Suppressor macrophage (primary cell): ENCODE results near the gene CACNA1B.
"Not testable (repeated sequence)": the region's sequence is repeated elsewhere in the genome, so short reads cannot be mapped to it uniquely, and the experiment has no call there.

ENCODE experiments used
- DNase-seq, 4 experiments: peaks; one replicate each; pipeline ENCODE4 v3.0.0-alpha.2; 2020 to 2022

CACNA1B gene

DNA sequence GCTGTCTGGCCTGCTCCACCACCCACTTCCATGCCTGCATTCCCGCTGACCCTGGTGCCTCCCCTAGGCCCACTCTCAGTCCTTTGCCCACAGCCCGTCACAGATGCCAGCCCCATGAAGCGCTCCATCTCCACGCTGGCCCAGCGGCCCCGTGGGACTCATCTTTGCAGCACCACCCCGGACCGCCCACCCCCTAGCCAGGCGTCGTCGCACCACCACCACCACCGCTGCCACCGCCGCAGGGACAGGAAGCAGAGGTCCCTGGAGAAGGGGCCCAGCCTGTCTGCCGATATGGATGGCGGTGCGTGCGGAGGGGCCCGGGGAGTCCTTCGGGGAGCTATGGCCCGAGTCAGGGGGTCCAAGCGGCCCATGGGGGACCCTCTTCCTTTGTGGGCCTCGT lies 242.5 kb downstream of the CACNA1B start:
- no peak for DNase-seq

DNA sequence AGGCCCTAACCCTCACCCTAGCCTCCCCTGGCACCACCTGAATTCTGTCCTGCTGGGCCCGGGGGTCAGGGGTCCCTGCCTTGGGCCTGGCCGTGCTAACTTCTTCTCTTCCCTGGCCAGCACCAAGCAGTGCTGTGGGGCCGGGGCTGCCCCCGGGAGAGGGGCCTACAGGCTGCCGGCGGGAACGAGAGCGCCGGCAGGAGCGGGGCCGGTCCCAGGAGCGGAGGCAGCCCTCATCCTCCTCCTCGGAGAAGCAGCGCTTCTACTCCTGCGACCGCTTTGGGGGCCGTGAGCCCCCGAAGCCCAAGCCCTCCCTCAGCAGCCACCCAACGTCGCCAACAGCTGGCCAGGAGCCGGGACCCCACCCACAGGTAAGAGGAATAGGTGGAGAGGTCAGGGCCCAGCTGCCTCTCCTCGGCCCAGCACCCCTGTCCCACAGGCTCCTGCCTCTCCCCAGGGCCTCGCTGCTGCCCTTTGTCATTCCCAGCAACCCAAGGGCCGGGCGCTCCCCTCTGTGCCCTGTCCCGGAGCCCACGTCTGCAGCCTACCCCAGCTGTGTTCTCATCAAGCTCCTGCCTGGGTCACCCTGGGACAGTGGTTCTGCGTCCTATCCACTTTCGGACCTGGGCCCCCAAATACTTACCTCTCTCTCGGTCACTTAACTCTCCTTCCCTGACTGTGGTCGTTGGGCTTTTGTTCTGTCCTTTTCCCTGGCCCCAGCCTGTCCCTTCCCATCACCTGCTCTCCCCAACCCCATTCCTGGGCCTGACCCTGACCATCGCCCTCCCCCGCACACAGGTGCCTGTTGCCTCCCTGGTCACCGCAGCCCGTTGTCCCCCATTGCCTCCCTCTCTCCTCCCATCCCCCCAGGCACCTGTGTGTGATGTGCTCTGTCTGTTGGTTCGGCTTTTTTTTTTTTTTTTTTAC lies 243.2 kb downstream of the CACNA1B start:
- no peak for DNase-seq

DNA sequence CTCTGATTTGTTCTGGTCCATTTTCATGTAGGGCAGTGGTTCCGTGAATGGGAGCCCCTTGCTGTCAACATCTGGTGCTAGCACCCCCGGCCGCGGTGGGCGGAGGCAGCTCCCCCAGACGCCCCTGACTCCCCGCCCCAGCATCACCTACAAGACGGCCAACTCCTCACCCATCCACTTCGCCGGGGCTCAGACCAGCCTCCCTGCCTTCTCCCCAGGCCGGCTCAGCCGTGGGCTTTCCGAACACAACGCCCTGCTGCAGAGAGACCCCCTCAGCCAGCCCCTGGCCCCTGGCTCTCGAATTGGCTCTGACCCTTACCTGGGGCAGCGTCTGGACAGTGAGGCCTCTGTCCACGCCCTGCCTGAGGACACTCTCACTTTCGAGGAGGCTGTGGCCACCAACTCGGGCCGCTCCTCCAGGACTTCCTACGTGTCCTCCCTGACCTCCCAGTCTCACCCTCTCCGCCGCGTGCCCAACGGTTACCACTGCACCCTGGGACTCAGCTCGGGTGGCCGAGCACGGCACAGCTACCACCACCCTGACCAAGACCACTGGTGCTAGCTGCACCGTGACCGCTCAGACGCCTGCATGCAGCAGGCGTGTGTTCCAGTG lies 244.0 kb downstream of the CACNA1B start:
- DNase-seq, result no peak

DNA sequence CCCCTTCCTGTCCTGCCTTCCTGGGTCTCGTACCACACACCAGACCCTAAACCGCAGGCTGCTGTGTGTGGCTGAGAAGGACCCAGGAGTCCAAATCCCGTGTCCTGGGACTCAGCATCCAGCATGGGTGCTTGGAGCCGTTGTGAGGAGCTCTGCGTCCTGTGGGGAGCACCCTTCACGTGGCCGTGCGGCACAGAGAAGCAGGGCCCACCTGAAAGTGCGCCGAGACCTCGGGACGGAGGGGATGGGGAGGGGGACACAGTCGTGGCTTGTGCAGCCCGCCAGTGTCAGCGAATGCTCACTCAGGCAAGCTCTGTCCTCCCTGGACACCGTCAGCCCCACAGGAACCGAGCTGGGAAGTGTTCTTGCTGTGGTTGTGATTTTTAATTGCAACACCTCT lies 244.6 kb downstream of the CACNA1B start:
- no peak for DNase-seq

DNA sequence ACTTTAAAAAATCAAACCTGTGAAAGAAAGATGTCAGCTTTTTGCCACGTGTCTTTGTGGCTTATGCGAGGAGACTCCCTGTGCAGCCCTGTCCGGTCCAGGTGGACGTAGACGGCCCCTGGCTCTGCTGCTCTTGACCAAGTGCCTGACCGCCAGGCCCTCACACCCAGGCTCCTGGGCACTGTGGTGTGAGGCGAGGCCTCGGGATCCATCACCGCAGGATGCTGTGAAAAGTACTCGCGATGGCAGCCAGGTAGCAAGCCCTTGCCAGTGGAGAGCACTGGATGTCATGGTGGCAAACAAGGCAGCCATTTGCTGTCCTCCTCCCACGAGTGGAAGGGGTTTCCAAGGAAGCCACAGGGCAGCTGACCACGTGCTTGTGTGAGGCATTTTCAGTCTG lies 245.1 kb downstream of the CACNA1B start:
- no peak for DNase-seq

DNA sequence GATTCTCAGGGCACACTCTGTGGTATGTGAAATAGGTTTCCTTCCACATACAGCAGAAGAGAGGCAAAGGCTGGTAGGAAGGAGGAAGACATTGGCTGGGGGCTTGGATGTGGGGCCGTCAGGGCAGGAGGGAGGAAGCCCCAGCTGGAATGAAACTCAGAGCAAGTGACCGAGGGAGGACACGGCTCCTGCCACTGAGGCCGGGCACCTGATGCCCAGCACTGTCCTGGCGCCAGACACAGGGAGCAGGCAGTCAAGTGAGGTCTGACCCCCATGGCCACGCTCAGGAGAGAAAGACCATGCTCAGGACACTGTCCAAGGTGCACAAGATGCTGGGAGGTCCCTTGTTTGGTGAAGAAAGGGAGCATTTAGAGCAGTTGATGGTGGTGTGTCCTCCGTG lies 245.5 kb downstream of the CACNA1B start:
- DNase-seq, result no peak

DNA sequence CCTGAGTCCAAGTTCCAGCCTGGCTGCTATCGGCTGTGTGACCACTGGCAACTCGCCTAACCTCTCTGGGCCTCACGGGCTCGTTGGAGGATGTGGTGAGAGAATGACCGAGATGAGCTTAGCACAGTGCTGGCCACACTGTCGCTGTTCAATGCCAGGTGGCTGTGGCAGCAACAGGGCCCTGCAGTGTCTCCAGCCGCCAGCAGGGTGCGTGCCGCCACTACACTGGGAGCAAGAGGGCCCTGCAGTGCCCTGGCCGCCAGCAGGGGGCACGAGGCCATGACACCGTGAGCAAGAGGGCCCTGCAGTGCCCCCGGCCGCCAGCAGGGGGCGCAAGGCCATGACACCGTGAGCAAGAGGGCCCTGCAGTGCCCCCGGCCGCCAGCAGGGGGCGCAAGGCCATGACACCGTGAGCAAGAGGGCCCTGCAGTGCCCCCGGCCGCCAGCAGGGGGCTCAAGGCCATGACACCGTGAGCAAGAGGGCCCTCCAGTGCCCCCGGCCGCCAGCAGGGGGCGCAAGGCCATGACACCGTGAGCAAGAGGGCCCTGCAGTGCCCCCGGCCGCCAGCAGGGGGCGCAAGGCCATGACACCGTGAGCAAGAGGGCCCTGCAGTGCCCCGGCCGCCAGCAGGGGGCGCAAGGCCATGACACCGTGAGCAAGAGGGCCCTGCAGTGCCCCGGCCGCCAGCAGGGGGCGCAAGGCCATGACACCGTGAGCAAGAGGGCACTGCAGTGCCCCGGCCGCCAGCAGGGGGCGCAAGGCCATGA lies 248.7 kb downstream of the CACNA1B start:
- DNase-seq, result not testable (repeated sequence)

DNA sequence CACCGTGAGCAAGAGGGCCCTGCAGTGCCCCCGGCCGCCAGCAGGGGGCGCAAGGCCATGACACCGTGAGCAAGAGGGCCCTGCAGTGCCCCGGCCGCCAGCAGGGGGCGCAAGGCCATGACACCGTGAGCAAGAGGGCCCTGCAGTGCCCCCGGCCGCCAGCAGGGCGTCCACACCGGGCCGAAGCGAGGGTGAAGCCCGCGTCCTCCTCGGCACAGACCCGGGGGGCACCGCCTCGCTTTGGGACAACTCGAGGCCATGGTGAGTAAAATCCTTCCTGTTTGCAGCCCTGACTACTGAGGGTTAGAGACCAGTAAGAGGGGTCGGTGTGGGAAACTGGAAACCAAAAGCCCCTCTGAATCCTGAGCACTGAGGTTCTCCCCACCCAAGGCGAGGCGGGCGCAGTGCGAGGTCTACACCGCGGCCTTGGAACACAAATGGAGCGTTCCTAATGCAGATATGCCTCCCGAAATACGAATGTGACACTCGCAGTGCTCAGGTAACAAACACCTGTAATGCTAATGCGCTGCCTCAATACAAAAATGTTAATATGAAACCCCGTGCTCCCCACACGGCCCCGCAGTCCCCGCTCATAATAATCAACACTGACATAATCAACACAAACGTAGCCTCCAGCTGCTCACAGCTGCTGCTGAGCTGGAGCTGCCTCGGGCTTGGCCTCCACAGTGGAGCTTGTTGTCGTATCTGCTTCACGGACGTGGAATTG lies 249.4 kb downstream of the CACNA1B start:
- DNase-seq, result not testable (repeated sequence)

DNA sequence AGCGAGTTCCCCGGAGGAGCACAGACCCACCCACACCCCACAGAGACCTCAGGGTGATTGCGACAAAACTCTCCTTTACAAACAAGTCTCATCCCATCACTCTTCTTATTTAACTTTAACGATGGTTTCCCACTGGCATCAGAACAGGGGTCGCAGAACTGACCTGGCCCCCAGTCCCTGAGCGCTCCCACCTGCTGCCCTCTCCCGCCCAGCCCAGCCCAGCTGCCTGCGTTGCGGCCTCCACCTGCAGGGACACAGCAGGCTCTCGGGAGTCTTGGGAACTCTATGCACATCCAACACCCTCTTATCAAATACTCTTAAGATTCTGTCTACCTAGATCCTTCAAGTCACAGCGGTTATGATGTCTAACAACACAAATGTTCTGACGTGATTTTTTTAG lies 250.4 kb downstream of the CACNA1B start:
- not testable (repeated sequence) for DNase-seq

DNA sequence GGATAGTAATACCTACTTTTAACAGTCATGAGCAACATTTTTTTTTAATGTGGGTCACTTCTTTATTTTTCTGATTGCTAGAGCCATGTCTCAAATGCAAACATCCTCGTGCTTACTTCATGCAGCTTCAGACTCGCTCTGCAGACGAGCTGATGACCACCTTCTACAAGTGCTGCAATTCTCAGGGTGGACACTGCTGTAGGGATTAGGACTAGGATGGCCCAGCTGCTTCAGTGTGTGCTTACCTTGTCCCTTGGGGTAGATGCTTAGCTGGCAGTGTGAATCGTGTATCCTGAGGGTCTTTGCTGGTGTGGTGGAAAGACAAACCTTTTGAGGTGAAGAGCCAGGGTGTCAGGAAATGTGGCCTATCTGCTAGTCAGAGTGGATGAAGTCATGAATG lies 251.7 kb downstream of the CACNA1B start:
- DNase-seq, result not testable (repeated sequence)

DNA sequence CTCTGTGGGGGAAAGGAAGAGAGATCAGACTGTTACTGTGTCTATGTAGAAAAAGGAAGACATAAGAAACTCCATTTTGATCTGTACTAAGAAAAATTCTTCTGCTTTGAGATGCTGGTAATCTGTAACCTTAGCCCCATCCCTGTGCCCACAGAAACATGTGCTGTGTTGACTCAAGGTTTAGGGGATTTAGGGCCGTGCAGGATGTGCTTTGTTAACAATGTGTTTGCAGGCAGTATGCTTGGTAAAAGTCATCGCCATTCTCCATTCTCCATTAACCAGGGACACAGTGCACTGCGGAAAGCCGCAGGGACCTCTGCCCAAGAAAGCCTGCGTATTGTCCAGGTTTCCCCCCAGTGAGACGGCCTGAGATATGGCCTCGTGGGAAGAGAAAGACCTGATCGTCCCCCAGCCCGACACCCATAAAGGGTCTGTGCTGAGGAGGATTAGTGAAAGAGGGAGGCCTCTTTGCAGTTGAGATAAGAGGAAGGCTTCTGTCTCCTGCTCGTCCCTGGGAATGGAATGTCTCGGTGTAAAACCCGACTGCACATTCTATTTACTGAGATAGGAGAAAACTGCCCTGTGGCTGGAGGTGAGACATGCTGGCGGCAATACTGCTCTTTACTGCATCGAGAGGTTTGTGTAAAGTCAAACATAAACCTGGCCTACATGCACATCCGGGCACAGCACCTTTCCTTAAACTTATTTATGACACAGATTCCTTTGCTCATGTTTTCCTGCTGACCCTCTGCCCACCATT lies 255.5 kb downstream of the CACNA1B start:
- DNase-seq, result not testable (repeated sequence)

DNA sequence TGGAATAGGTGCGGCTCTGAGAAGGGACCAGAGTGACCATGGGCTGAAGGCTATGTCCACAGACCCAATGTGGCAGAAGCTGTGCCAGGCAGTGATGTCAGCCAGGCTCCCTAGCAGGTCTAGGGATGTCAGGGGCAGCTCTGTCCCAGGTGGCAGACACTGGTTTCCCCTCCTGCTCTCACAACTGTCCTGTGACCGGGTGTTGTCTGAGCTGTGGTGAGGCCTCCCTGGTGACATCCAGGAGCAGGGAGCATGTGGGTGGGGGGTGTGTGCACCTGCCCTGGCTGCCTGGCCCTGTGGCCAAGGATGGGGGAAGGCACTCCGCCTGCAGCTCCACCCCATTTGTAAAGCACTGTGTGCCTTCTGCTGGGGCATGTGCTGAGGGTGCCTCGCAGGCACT lies 257.0 kb downstream of the CACNA1B start:
- DNase-seq, result not testable (repeated sequence)

DNA sequence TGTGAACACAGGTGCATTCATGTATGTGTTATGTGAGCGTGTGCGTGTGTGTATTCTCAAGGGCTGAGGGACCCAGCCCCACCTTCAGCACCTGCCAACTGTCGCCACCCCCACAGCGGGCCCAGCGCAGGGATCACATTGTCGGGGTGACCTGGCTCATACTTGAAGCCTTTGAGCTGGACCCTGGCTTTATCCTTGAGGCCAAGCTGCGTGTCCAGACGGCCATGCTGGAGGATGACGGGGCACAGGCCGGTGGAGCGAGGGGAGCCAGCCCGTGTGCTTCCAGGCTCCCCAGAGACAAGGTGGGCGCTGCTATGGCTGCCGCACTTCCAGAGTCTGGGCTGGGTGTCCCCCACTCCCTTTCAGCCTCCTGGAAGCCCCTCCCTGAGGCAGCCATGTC lies 261.5 kb downstream of the CACNA1B start:
- not testable (repeated sequence) for DNase-seq

DNA sequence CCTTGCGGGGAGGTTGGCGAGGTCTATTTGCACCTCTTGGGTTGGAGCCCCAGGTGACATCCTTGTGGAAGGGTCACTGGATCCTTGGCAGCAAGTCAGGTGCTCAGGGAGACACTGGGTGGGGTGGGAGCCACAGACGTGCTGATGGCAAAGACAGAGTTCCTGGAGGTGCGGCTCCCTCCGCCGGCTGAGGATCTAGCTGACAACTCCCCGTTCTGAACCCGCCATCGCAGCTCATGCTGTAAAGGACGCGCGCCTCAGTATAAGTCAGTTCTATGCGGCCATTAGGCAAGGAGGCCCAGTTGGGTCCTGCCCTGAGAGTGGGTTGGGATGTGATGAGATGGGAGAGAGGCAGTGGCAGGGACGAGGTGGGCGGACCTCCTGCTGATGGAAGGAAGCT lies 263.4 kb downstream of the CACNA1B start:
- not testable (repeated sequence) for DNase-seq

DNA sequence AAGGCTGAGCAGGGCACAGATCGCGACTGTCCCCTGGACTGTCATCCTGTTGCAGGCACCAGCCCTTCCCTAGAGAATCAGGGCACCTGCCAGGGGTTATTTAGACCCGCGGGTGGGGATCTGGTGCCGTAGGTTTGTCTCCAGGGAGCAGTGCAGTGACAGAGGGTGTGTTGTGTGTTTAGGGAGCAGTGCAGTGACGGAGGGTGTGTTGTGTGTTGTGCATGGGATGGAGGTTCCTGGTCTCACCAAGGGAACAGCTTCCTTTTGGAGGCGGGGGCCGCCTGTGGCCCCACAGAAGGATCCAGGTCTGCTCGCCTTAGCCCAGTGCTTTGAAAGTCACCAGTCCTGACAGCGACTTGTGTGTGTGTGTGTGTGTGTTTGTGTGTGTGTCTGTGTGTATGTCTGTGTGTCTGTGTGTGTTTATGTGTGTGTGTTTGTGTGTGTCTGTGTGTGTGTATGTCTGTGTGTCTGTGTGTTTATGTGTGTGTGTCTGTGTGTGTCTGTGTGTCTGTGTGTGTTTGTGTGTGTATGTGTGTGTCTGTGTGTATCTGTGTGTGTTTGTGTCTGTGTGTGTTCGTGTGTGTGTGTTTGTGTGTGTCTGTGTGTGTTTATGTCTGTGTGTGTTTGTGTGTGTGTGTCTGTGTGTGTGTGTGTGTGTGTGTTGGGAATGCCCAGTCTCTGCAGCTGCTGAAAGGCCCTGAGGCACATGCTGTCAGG lies 265.1 kb downstream of the CACNA1B start:
- not testable (repeated sequence) for DNase-seq

DNA sequence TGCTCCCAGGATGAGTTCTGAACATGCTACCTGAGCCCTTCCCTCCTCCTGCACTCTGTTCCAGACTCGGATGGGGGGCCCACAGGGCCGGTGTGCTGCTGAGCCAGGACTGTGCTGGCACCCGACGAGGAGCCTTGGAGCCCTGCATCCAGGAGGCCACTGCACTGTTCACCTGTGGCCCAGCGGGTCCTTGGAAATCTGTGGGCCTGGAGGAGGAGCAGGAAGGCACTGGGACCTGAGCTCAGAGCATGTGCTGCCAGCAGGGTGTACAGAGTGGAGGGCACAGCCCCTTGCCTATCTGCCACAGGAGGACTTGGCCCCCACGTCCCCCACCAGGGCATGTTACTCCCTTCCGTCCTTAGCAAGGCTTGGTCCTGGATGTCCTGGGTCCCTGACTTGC lies 265.9 kb downstream of the CACNA1B start:
- DNase-seq, result not testable (repeated sequence)

DNA sequence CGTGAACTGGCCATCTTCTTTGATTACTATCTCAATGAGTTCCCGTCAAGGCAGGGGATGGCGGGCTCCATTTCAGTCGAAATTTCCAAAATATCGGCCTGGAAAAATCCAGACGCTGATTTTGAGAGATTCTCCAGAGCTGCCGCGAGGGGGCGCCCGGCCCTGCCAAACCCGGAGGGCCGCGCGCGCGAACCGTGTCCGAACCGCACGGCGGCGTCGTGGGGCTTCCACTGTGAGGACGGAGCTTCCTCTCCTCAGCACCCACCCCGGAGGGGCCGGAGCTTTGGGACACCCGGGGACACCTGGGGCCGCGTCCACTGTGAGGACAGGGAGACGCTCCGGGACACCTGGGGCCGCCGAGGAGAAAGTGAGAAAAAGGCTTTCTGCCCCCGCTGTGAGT lies 270.0 kb downstream of the CACNA1B start:
- peak; percentile 20 to 87 (median 32) for DNase-seq

DNA sequence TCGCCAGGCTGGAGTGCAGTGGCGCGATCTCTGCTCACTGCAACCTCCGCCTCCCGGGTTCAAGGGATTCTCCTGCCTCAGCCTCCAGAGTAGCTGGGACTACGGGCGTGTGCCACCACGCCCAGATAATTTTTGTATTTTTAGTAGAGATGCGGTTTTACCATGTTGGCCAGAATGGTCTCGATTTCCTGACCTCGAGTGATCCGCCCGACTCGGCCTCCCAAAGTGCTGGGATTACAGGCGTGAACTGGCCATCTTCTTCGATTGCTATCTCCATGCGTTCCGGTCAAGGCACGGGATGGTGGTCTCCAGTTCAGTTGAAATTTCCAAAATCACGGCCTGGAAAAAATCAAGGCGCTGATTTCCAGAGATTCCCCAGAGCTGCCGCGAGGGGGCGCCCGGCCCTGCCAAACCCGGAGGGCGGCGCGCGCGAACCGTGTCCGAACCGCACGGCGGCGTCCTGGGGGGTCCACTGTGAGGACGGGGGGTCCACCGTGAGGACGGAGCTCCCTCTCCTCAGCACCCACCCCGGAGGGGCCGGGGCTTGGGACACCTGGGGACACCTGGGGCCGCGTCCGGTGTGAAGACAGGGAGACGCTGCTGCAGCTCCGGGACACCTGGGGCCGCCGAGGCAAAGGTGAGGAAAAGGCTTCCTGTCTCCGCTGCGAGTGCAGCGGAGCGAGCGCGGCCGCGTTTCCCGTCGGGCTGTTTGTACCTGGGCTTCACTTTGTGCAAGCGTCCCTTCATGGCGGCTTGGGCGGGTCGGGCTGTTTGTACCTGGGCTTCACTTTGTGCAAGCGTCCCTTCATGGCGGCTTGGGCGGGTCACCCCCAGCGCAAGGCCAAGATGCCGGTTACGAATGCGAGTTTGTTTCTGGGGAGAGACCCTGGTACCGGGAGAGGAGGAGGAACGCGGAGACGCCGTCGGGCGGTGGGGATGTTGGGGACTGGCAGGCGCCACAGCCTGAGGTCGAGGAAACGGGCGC lies 272.4 kb downstream of the CACNA1B start:
- DNase-seq, result peak in 2 of 4 experiments; percentile 3 to 8

DNA sequence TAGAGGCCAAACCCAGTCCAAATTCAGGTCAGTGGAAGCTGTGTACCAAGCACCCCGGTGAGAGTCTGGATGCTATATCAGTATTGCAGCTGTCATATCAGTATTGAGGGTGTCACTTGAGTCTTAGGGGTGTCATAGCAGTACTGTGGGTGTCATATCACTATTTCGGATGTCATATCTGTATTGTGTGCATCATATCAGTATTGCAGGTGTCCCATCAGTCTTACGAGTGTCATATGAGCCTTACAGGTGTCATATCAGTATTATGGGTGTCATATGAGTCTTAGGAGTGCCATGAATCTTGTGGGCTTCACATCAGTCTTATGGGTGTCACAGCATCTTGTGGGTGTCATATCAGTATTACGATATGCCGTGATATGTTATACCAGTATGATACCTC lies 278.2 kb downstream of the CACNA1B start:
- not testable (repeated sequence) for DNase-seq

DNA sequence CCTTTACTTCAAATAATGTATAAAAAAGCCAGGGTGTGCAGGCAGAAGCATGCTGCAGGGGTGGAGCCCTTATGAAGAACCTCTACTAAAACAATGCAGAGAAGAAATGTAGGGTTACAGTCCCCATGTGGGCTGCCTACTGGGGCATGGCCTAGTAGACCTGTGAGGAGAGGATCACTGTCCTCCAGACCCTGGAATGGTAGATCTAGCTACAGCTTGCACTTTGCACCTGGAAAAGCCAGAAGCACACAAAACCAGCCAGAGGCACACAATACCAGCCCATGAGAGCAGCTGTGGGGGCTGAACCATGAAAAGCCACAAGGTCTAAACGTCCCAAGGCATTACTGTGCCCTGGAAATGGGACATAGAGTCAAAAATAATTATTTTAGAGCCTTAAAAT lies 289.2 kb downstream of the CACNA1B start:
- not testable (repeated sequence) for DNase-seq
